Stimulated activated CD4-positive, alpha-beta T cell treated with anti-CD3 and anti-CD28 coated beads, Interleukin-15, amount 100 ng/mL, for 48 hours (primary cell): ENCODE data around the gene PSMB2.

Experiments
- DNase-seq, 2 donors: peaks; one replicate each; pipeline ENCODE4 v3.0.0-alpha.2; 2020; ENCODE audit warnings: low read depth in 2 of 2

The PSMB2 gene

GRCh38 chr1:35556484-35557117, 84.7 kb downstream of the PSMB2 start:
- no peak for DNase-seq

GRCh38 chr1:35555601-35556477, 85.5 kb downstream of the PSMB2 start:
- no peak for DNase-seq

- DNase-seq: no peak
Measured at GRCh38 chr1:35555212-35555584, 86.1 kb downstream of the PSMB2 start.

- DNase-seq: no peak
Measured at GRCh38 chr1:35554266-35555211, 86.8 kb downstream of the PSMB2 start.

- DNase-seq: no peak
Measured at GRCh38 chr1:35553851-35554250, 87.5 kb downstream of the PSMB2 start.
